Neural cell (in vitro differentiated cells): ENCODE results near the gene SIVA1.

Experiments used
- CTCF ChIP-seq: fragments of 450-650 bp; IDR thresholded peaks from 2 replicates; pipeline ENCODE4 v1.5.1; 2014; ENCODE audit warnings: antibody characterized with exemption, mild to moderate bottlenecking, moderate library complexity; ENCODE audit not compliant: poor library complexity, severe bottlenecking
- EP300 ChIP-seq: fragments of 450-650 bp; conservative IDR thresholded peaks from 2 replicates; pipeline ENCODE4 v1.6.1; 2014; ENCODE audit warnings: antibody characterized with exemption, mild to moderate bottlenecking, moderate library complexity; ENCODE audit not compliant: poor library complexity, severe bottlenecking
- EZH2 ChIP-seq: fragments of 200-600, 300-800 bp; shearing (Covaris generic), sonication (generic); IDR thresholded peaks from 2 replicates; pipeline ENCODE4 v1.6.1; 2014; ENCODE audit warnings: antibody characterized with exemption, low read length, borderline replicate concordance, mild to moderate bottlenecking; ENCODE audit not compliant: insufficient read depth, poor library complexity, severe bottlenecking
- MXI1 ChIP-seq: fragments of 450-650 bp; conservative IDR thresholded peaks from 2 replicates; pipeline ENCODE4 v1.6.1; 2014; ENCODE audit warnings: antibody characterized with exemption, mild to moderate bottlenecking; ENCODE audit not compliant: poor library complexity, severe bottlenecking
- POLR2AphosphoS5 ChIP-seq: IDR thresholded peaks from 2 replicates; pipeline ENCODE4 v1.6.1; 2012
- RAD21 ChIP-seq: fragments of 450-650 bp; conservative IDR thresholded peaks from 2 replicates; pipeline ENCODE4 v1.6.1; 2014; ENCODE audit warnings: antibody characterized with exemption, mild to moderate bottlenecking, moderate library complexity
- SMC3 ChIP-seq: fragments of 450-650 bp; conservative IDR thresholded peaks from 2 replicates; pipeline ENCODE4 v1.6.1; 2014; ENCODE audit warnings: antibody characterized with exemption, mild to moderate bottlenecking, moderate library complexity; ENCODE audit not compliant: poor library complexity
- TAF1 ChIP-seq: IDR thresholded peaks from 2 replicates; pipeline ENCODE4 v1.6.1; 2012; ENCODE audit warnings: low read depth
- TF ChIP-seq, protein P1 (sequence below): IDR thresholded peaks from 2 replicates; pipeline ENCODE4 v1.6.1; 2012; ENCODE audit warnings: borderline replicate concordance

- TF ChIP-seq CTCF (no peak), EZH2 (no peak), SMC3 (no peak), RAD21 (no peak), MXI1 (no peak), POLR2AphosphoS5 (no peak), EP300 (no peak), TAF1 (no peak)
- TF ChIP-seq, protein P1, sequence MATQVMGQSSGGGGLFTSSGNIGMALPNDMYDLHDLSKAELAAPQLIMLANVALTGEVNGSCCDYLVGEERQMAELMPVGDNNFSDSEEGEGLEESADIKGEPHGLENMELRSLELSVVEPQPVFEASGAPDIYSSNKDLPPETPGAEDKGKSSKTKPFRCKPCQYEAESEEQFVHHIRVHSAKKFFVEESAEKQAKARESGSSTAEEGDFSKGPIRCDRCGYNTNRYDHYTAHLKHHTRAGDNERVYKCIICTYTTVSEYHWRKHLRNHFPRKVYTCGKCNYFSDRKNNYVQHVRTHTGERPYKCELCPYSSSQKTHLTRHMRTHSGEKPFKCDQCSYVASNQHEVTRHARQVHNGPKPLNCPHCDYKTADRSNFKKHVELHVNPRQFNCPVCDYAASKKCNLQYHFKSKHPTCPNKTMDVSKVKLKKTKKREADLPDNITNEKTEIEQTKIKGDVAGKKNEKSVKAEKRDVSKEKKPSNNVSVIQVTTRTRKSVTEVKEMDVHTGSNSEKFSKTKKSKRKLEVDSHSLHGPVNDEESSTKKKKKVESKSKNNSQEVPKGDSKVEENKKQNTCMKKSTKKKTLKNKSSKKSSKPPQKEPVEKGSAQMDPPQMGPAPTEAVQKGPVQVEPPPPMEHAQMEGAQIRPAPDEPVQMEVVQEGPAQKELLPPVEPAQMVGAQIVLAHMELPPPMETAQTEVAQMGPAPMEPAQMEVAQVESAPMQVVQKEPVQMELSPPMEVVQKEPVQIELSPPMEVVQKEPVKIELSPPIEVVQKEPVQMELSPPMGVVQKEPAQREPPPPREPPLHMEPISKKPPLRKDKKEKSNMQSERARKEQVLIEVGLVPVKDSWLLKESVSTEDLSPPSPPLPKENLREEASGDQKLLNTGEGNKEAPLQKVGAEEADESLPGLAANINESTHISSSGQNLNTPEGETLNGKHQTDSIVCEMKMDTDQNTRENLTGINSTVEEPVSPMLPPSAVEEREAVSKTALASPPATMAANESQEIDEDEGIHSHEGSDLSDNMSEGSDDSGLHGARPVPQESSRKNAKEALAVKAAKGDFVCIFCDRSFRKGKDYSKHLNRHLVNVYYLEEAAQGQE: no peak
These were observed 14.4 kb upstream of the SIVA1 start for GRCh38 chr14:104738375-104739019.
